Right renal pelvis (tissue), 4 donors: ENCODE data around the gene SLC30A4. TPM values are rescaled to one million over a fixed set of nuclear protein-coding genes. Genes with fewer than 3 reads are reported as not detected.

Experiments used
- polyA plus RNA-seq, 4 donors: library from polyadenylated mRNA; unstranded; fragments of 120-200 nt; gene quantifications; one replicate each; pipeline ENCODE4 v1.2.1, GENCODE V29; 2013; ENCODE audit not compliant: insufficient read length in 4 of 4

The SLC30A4 gene
- polyA plus RNA-seq, 4 donors: 7.0 to 9.0 (median 8.4) TPM

Other genes with a start within 250 kb of the SLC30A4 start
- 100 to 1,000 TPM; 218 to 304 (median 259) TPM for gene GATM, start 144.2 kb downstream of the SLC30A4 start, polyA plus RNA-seq
- gene BLOC1S6, start 64.6 kb upstream of the SLC30A4 start, polyA plus RNA-seq: 10 to 100 TPM; 41.3 to 57.6 (median 50.8) TPM
- 10 to 100 TPM; 24.7 to 27.8 (median 26.9) TPM for gene SQOR, start 112.3 kb upstream of the SLC30A4 start, polyA plus RNA-seq